NCI-H524 (cell line): ENCODE results near the gene NELFA.

Experiments used
- DNase-seq, 2 experiments: peaks; one replicate each; lab custom pipeline; 2025; lab: John Stamatoyannopoulos, UW

The NELFA gene

GRCh38 chr4:2008921-2009650, at the start of gene NELFA:
NELFA (minus strand) TSS chr4:2008974; CDS start chr4:2008959, 15 bp downstream.
- DNase-seq, result peak; percentile 94 to 96

- DNase-seq, result no peak
Observed at GRCh38 chr4:2057382-2058065, 48.8 kb upstream of the NELFA start.

- no peak for DNase-seq
Observed at GRCh38 chr4:2054217-2054616, 45.4 kb upstream of the NELFA start.

GRCh38 chr4:2051086-2051485, 42.3 kb upstream of the NELFA start:
- no peak for DNase-seq

- no peak for DNase-seq
Observed at GRCh38 chr4:2049811-2050210, 41.0 kb upstream of the NELFA start.

- no peak for DNase-seq
Observed at GRCh38 chr4:2049381-2049780, 40.6 kb upstream of the NELFA start.

- DNase-seq, result no peak
Observed at GRCh38 chr4:2048831-2049230, 40.1 kb upstream of the NELFA start.

GRCh38 chr4:2047781-2048581, 39.2 kb upstream of the NELFA start:
- no peak for DNase-seq

- DNase-seq, result no peak
Observed at GRCh38 chr4:2047031-2047660, 38.4 kb upstream of the NELFA start.

GRCh38 chr4:2046031-2046961, 37.5 kb upstream of the NELFA start:
- no peak for DNase-seq

GRCh38 chr4:2045518-2045951, 36.8 kb upstream of the NELFA start:
- DNase-seq, result no peak

GRCh38 chr4:2044542-2045517, 36.1 kb upstream of the NELFA start:
- DNase-seq, result no peak

GRCh38 chr4:2044119-2044485, 35.3 kb upstream of the NELFA start:
- no peak for DNase-seq

GRCh38 chr4:2043396-2044118, 34.8 kb upstream of the NELFA start:
- no peak for DNase-seq

GRCh38 chr4:2042947-2043395, 34.2 kb upstream of the NELFA start:
- DNase-seq, result no peak

GRCh38 chr4:2042204-2042946, 33.6 kb upstream of the NELFA start:
- DNase-seq, result no peak

- DNase-seq, result peak; percentile 81 to 88
Observed at GRCh38 chr4:2041239-2042130, 32.7 kb upstream of the NELFA start.
